Type B pancreatic cell (in vitro differentiated cells): ENCODE data around the gene C6orf89. TPM values are rescaled to one million over a fixed set of nuclear protein-coding genes. Genes with fewer than 3 reads are reported as not detected.

Experiments used
- DNase-seq: peaks from one replicate; pipeline ENCODE4 v3.0.0; 2021; ENCODE audit warnings: mixed read lengths; ENCODE audit not compliant: unreplicated experiment; ENCODE audit errors: extremely low spot score
- H3K27ac Mint-ChIP-seq: 2 replicates; pipeline ENCODE4 v1.8.0; 2021; ENCODE audit warnings: mild to moderate bottlenecking, mixed read lengths
- H3K27me3 Mint-ChIP-seq: 2 replicates; pipeline ENCODE4 v1.8.0; 2021; ENCODE audit warnings: mixed read lengths
- H3K36me3 Mint-ChIP-seq: 2 replicates; pipeline ENCODE4 v1.8.0; 2021; ENCODE audit warnings: mixed read lengths
- H3K4me1 Mint-ChIP-seq: one replicate; pipeline ENCODE4 v1.8.0; 2021; ENCODE audit warnings: mixed read lengths; ENCODE audit not compliant: unreplicated experiment
- H3K4me3 Mint-ChIP-seq: 2 replicates; pipeline ENCODE4 v1.8.0; 2021; ENCODE audit warnings: mild to moderate bottlenecking, mixed read lengths
- H3K9me3 Mint-ChIP-seq: 2 replicates; pipeline ENCODE4 v1.8.0; 2021; ENCODE audit warnings: mixed read lengths
- total RNA-seq: library from RNA; stranded (reverse); gene quantifications from 2 replicates; pipeline ENCODE4 v1.2.1, GENCODE V29; 2021; ENCODE audit warnings: low replicate concordance
- TF ChIP-seq, protein P1 (sequence below): fragments of 200-600 bp; sonication (generic); conservative IDR thresholded peaks from 2 replicates; pipeline ENCODE4 v1.5.0; 2021; ENCODE audit warnings: antibody characterized with exemption, mild to moderate bottlenecking

C6orf89 gene
- total RNA-seq, 1 donor from 2014 or later: 37.9 TPM

DNA sequence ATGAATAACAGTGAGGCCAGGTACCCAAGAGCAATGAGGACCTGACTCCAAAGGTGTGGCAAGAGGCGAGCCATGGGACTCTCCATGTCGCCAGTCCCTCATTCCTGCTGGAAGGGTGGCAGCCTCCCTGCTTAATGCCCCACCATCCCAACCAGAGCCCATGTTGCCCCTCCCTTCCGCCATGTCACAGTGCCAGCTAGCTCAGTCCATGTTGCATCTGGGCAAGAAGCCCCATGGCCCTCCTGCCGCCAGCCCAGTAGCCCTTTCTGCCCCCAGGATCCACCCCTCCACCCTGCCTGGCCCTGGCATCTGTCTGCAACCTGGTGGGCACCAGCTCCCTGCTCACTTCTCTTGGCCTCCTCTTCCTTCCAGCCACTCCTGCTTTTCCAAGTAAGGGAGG is 40.5 kb upstream of the C6orf89 start:
- peaks cover 46% of the 10 kb centered on the region for H3K27me3 Mint-ChIP-seq
- peaks cover 30% of the 10 kb centered on the region for H3K4me1 Mint-ChIP-seq
- H3K4me3 Mint-ChIP-seq: no peak overlapping the region
- no peak overlapping the region for H3K27ac Mint-ChIP-seq
- DNase-seq: no peak
- H3K36me3 Mint-ChIP-seq: no peaks in the 10 kb centered on the region
- TF ChIP-seq, protein P1, sequence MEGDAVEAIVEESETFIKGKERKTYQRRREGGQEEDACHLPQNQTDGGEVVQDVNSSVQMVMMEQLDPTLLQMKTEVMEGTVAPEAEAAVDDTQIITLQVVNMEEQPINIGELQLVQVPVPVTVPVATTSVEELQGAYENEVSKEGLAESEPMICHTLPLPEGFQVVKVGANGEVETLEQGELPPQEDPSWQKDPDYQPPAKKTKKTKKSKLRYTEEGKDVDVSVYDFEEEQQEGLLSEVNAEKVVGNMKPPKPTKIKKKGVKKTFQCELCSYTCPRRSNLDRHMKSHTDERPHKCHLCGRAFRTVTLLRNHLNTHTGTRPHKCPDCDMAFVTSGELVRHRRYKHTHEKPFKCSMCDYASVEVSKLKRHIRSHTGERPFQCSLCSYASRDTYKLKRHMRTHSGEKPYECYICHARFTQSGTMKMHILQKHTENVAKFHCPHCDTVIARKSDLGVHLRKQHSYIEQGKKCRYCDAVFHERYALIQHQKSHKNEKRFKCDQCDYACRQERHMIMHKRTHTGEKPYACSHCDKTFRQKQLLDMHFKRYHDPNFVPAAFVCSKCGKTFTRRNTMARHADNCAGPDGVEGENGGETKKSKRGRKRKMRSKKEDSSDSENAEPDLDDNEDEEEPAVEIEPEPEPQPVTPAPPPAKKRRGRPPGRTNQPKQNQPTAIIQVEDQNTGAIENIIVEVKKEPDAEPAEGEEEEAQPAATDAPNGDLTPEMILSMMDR: no peak
- no peaks in the 10 kb centered on the region for H3K9me3 Mint-ChIP-seq

DNA sequence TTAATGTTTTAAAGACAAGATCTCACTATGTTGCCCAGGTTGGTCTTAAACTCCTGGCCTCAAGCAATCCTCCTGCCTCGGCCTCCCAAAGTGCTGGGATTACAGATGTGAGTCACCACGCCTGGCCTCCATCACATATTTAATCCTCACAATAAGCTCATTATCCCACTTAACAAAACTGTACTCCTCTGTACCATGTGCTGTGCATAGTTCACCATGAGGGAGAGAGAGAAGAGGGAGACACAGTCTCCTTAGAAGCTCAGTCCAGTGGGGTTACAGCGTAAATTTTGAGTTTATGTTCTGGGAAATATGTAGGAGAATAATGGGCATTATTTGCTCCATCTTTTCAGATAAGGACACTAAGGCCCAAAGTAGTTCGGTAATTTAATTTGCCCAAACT is 38.6 kb upstream of the C6orf89 start:
- Mint-ChIP-seq H3K36me3 (no peaks in the 10 kb centered on the region), H3K4me3 (no peak overlapping the region), H3K27me3 (peaks cover 35% of the 10 kb centered on the region), H3K9me3 (no peaks in the 10 kb centered on the region), H3K4me1 (peaks cover 27% of the 10 kb centered on the region), H3K27ac (no peak overlapping the region)
- DNase-seq: no peak
- TF ChIP-seq, protein P1: no peak

DNA sequence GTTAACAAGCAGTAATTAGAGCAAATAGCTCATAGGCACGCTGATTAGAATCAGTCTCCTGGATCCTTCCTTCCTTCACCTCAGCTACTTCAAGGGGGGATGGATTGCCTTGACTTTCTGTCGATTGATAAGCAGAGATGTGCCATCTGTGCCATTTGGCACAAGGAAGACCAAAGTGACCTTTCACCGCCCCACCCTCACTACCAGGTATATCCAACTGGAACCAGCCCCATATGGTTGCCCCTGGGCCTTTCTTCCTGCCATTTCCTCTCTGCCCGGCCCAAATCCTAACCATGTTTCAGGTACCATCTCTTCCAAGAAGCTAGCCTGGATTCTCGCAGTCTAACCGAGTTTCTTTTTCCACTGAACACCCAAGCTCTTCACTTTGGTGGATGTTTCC is 37.8 kb upstream of the C6orf89 start:
- Mint-ChIP-seq H3K27ac (peak overlapping the region; percentile 46), H3K36me3 (peaks cover under 1% of the 10 kb centered on the region), H3K27me3 (peaks cover 31% of the 10 kb centered on the region), H3K4me3 (no peak overlapping the region), H3K4me1 (peaks cover 27% of the 10 kb centered on the region), H3K9me3 (no peaks in the 10 kb centered on the region)
- DNase-seq: no peak
- TF ChIP-seq, protein P1: no peak

DNA sequence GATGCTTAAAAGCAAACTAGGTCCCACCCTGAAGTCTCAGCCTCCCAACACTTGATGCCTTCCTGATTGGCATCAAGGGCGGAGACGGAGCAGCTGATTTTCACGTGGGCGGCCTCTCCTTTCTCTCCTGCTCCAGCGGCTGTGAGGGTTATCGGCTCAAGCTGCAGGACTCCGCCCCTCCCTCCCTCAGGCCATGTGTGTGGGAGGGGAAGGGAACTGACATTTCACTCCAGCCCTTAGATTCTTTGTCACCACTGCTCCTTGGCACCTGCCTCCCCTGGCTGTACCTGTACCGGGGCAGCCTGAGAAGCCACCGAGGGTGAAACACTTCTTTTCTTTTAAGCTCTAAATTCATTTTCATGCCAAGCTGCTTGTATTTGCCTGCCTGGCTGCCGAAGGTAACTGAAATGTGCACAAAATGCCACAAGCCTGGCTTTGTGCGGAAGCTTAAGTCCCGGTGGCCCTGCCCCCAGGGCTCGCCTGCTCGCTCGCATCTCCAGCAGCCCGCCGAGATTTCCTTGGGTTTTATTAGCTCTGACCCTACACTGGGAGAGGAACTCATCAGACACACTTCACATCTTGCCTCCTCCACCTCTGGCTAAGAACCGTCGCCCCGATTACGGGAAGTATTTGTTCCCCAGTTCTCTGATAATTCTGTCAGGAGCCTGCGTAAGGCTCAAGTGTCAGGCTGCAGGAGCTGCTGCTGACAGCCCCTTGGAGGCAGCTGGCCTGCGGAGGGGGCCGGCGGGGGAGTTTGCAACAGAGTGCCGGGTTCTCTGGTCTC is 36.9 kb upstream of the C6orf89 start:
- Mint-ChIP-seq H3K4me3 (peak overlapping the region; percentile 61), H3K27ac (peak overlapping the region; percentile 46)

DNA sequence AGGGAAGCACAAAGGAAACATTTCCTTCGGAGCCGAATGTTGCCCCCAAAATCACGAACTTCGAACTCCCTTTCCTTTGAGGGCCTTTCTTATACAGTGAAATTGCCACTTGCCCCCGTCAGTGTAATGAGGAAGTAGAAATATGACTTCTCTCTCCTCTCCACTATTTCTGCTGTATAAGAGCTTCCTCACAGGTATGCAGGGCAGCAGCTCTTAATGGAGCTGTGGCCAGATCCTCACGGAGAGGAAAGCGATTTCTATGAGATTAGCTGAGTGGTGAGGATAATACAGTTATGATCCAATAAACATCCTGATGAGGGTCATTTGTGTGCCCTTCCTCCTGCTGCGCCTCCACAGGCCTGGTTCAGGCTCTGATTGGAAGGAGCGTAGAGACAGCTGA is 35.7 kb upstream of the C6orf89 start:
- no peaks in the 10 kb centered on the region for H3K9me3 Mint-ChIP-seq
- H3K4me3 Mint-ChIP-seq: no peak overlapping the region
- DNase-seq: no peak
- TF ChIP-seq, protein P1: no peak
- peaks cover 27% of the 10 kb centered on the region for H3K4me1 Mint-ChIP-seq
- peaks cover 16% of the 10 kb centered on the region for H3K27me3 Mint-ChIP-seq
- H3K36me3 Mint-ChIP-seq: peaks cover 4% of the 10 kb centered on the region
- H3K27ac Mint-ChIP-seq: no peak overlapping the region

More for the DNA sequence above, 36.9 kb upstream of the C6orf89 start:
- peaks cover 27% of the 10 kb centered on the region for H3K4me1 Mint-ChIP-seq
- TF ChIP-seq, protein P1: no peak
- peaks cover 4% of the 10 kb centered on the region for H3K36me3 Mint-ChIP-seq
- no peaks in the 10 kb centered on the region for H3K9me3 Mint-ChIP-seq
- DNase-seq: no peak
- H3K27me3 Mint-ChIP-seq: peaks cover 25% of the 10 kb centered on the region
